ENCODE data around the gene SLC1A2.

GRCh38 chr11:35375332-35376117 lies 43.8 kb downstream of the SLC1A2 start:
- no peak for TF ChIP-seq CTCF (conservative IDR thresholded peaks at IDR 0.05; ENCODE audit: low read length)
- no peak for TF ChIP-seq EZH2phosphoT487 (IDR thresholded peaks at IDR 0.05; ENCODE audit: borderline replicate concordance, low read depth, low read length)
